Measurements from ENCODE around the gene YWHAG. TPM values are rescaled to one million over a fixed set of nuclear protein-coding genes. Genes with fewer than 3 reads are reported as not detected.

The YWHAG gene
- total RNA-seq, 6 donors from 2014 or later: 51.3 to 114 (median 73.4) TPM

DNA sequence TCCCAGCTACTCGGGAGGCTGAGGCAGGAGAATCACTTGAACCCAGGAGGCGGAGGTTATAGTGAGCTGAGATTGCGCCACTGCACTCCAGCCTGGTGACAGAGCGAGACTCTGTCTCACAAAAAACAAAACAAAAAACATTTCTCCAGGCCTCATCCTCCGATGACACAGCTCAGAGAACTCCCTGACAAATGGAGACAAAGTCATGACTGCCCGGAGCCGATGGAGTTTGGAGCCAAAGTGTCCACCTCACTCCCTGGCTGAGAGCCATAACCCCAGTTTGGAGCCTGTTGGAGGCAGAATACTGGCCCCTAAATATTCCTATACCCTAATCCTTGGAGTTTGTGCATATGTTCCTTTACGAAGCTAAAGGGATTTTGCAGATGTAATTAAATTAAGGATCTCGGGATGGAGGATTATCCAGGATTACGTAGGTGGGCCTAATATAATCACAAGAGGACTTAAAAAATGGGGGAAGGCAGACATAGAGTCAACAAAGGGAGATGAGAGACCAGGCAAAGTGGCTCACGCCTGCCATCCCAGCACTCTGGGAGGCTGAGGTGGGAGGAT is 28.0 kb upstream of the YWHAG start:
- Histone ChIP-seq H3K27me3 (no peaks in the 10 kb centered on the region), H3K9me3 (no peaks in the 10 kb centered on the region), H3K36me3 (no peaks in the 10 kb centered on the region), H3K4me3 (no peak overlapping the region), H3K4me1 (no peaks in the 10 kb centered on the region), H3K27ac (no peak overlapping the region)
- no peak for TF ChIP-seq POLR2AphosphoS5 (IDR thresholded peaks at IDR 0.05)
- no peak for TF ChIP-seq EP300 (IDR thresholded peaks at IDR 0.05)
- TF ChIP-seq POLR2A (IDR thresholded peaks at IDR 0.05): no peak
- TF ChIP-seq, protein P1, sequence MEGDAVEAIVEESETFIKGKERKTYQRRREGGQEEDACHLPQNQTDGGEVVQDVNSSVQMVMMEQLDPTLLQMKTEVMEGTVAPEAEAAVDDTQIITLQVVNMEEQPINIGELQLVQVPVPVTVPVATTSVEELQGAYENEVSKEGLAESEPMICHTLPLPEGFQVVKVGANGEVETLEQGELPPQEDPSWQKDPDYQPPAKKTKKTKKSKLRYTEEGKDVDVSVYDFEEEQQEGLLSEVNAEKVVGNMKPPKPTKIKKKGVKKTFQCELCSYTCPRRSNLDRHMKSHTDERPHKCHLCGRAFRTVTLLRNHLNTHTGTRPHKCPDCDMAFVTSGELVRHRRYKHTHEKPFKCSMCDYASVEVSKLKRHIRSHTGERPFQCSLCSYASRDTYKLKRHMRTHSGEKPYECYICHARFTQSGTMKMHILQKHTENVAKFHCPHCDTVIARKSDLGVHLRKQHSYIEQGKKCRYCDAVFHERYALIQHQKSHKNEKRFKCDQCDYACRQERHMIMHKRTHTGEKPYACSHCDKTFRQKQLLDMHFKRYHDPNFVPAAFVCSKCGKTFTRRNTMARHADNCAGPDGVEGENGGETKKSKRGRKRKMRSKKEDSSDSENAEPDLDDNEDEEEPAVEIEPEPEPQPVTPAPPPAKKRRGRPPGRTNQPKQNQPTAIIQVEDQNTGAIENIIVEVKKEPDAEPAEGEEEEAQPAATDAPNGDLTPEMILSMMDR (IDR thresholded peaks at IDR 0.05): no peak
- no peak for DNase-seq
- 91 to 94% methylated on average over 10 to 11 of the region's 11 CpGs for WGBS, 2 donors
- peak in 1 of 2 donors; percentile 72 for ATAC-seq (ENCODE audit: low FRiP score in 2 of 2)

DNA sequence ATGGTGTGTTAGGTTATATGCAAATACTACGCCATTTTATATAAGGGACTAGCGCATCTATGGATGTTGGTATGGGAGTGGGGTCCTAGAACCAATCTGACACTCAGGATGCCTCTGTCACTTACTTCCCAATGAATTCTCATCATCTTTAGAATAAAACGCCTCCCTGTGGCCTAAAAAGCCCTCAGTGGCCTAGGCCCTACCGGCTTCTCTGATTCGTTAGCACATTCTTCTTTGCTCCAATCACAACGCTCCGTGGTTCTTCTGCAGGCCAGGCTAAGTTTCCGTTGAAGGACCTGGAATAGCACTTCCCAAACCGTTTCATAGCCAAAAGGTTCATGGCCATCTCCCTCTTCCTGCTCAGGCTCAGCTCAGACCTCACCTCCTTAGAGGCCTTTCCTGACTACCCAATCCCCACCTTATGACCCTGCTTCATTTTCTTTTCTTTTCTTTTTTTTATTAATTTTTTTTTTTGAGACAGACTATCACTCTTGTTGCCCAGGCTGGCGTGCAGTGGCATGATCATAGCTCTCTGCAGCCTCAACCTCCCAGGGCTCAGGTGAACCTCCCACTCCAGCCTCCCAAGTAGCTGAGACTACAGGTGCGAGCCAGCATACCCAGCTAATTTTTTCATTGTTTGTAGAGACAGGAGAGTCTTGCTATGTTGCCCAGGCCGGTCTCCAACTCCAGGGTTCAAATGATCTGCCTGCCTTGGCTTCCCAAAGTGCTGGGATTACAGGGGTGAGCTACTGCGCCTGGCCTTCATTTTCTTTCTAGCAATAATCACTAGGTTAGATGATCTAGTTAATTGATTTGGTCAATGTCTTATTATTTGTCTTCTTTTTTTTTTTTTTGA is 24.5 kb upstream of the YWHAG start:
- 77 to 78% methylated on average over 13 of the region's 13 CpGs for whole genome bisulfite sequencing, 2 donors
- no peak overlapping the region for H3K27ac ChIP-seq
- ATAC-seq (ENCODE audit: low FRiP score in 2 of 2): no peak
- no peaks in the 10 kb centered on the region for H3K27me3 ChIP-seq
- no peak overlapping the region for H3K4me3 ChIP-seq
- H3K36me3 ChIP-seq: no peaks in the 10 kb centered on the region
- no peaks in the 10 kb centered on the region for H3K9me3 ChIP-seq
- peaks cover 14 to 21% (median 17%) of the 10 kb centered on the region in 4 donors for H3K4me1 ChIP-seq
- TF ChIP-seq POLR2A (IDR thresholded peaks at IDR 0.05) (no peak), POLR2AphosphoS5 (IDR thresholded peaks at IDR 0.05) (no peak), EP300 (IDR thresholded peaks at IDR 0.05) (no peak)
- TF ChIP-seq, protein P1 (IDR thresholded peaks at IDR 0.05): no peak
- DNase-seq: no peak

DNA sequence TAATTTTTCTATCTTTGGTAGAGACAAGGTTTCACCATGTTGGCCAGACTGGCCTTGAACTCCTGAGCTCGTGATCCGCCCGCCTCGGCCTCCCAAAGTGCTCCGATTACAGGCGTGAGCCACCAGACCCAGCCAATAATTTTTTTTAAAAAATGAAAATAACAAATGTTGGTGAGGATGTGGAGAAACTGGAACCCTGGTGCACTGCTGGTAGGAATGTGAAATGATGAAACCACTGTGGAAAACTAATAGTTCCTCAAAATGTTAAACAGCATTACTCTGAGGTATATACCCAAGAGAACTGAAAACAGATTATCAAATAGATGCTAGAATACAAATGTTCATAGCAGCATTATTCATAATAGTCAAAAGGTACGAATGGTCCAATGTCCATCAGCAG is 23.0 kb upstream of the YWHAG start:
- ATAC-seq (ENCODE audit: low FRiP score in 2 of 2) (no peak), DNase-seq (no peak)
- TF ChIP-seq EP300 (IDR thresholded peaks at IDR 0.05): no peak
- no peak for TF ChIP-seq POLR2A (IDR thresholded peaks at IDR 0.05)
- TF ChIP-seq POLR2AphosphoS5 (IDR thresholded peaks at IDR 0.05): no peak
- TF ChIP-seq, protein P1 (IDR thresholded peaks at IDR 0.05): no peak
- H3K4me1 ChIP-seq: peaks cover 14 to 21% (median 17%) of the 10 kb centered on the region in 4 donors
- no peak overlapping the region for H3K27ac ChIP-seq
- 98% methylated on average over 7 of the region's 7 CpGs for WGBS, 2 donors
- no peaks in the 10 kb centered on the region for H3K9me3 ChIP-seq
- H3K4me3 ChIP-seq: no peak overlapping the region
- H3K36me3 ChIP-seq: no peaks in the 10 kb centered on the region
- no peaks in the 10 kb centered on the region for H3K27me3 ChIP-seq

DNA sequence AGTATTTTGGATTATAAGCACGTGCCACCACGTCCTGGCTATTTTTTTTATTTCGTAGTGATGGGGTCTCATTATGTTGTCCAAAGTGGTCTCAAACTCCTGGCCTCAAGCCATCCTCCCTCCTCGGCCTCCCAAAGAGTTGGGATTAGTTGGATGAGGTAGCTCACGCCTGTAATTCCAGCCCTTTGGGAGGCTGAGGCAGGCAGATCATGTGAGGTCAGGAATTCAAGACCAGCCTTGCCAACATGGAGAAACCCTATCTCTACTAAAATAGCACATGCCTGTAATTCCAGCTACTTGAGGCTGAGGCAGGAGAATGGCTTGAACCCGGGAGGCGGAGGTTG is 21.8 kb upstream of the YWHAG start:
- H3K4me3 ChIP-seq: peak overlapping the region in 3 of 4 donors; percentile 38 to 49 (median 43)
- peaks cover 14 to 21% (median 17%) of the 10 kb centered on the region in 4 donors for H3K4me1 ChIP-seq
- no peaks in the 10 kb centered on the region for H3K9me3 ChIP-seq
- no peaks in the 10 kb centered on the region for H3K27me3 ChIP-seq
- DNase-seq (no peak), ATAC-seq (ENCODE audit: low FRiP score in 2 of 2) (no peak)
- WGBS, 2 donors: 60 to 70% methylated on average over 7 of the region's 7 CpGs
- H3K27ac ChIP-seq: peak overlapping the region; percentile 84 to 95 (median 91)
- no peaks in the 10 kb centered on the region for H3K36me3 ChIP-seq
- no peak for TF ChIP-seq POLR2AphosphoS5 (IDR thresholded peaks at IDR 0.05)
- TF ChIP-seq, protein P1 (IDR thresholded peaks at IDR 0.05): no peak
- no peak for TF ChIP-seq EP300 (IDR thresholded peaks at IDR 0.05)
- TF ChIP-seq POLR2A (IDR thresholded peaks at IDR 0.05): no peak
